GM12873 (cell line): ENCODE data around the gene STARD3.

ENCODE experiments used
- CTCF ChIP-seq: IDR thresholded peaks from 2 replicates; pipeline ENCODE4 v1.5.1; 2012; ENCODE audit warnings: low read depth, mild to moderate bottlenecking, moderate library complexity, low read length, control low read depth; ENCODE audit not compliant: insufficient read depth; ENCODE audit errors: missing control alignments

Gene STARD3

DNA sequence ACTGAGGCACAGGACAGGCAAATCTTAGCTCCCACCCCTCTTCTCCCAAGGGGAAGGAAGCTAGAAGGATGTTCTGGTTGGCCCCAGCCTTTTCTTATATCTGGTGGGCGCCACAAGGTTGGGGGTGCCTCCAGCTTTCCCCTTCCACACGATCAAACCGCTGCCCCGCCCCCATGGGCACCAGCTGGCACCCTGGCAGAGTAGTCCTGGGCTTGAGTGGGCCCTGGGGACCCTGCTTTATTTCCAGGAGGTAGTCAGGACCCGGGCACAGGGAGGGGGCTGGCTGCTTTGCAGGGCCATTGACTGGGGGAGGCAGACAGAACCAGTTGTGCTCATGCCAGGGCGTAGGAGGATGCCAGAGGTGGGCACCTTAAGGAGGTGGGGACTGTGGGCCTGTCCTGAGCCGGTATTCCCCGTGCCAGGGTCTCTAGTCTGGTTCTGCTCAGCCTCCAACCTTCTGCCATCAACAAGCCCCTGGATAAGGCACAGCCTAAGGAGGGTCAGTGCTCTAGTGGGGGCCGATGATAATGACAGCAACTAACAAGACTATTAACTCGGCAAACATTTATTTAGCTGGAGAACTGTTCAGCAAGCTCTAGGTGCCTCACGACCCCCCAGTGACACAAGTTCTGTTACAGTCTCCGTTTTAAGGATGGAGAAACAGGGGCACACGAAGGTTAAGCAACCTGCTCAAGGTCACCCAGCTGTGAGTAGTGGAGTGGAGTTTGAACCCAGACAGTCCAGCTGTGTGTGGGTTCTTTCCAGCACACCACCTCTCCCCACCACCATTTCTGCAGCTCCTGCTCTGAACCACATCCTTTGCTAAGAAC lies 17.8 kb upstream of the STARD3 start:
- no peak for TF ChIP-seq CTCF

GRCh38 chr17:39619786-39620101 lies 17.2 kb upstream of the STARD3 start:
- no peak for TF ChIP-seq CTCF

GRCh38 chr17:39621523-39622379 lies 15.2 kb upstream of the STARD3 start:
- TF ChIP-seq CTCF, result peak; percentile 100

- no peak for TF ChIP-seq CTCF
Observed at GRCh38 chr17:39622380-39623006, 14.5 kb upstream of the STARD3 start.

GRCh38 chr17:39623356-39623950 lies 13.5 kb upstream of the STARD3 start:
- peak; percentile 92 for TF ChIP-seq CTCF

GRCh38 chr17:39624313-39624712 lies 12.6 kb upstream of the STARD3 start:
- no peak for TF ChIP-seq CTCF
